Activated naive CD4-positive, alpha-beta T cell treated with Interleukin-2 at 50 U/mL for 16 hours (primary cell): ENCODE results near the gene MEX3C.
A peak's percentile ranks its signal among the peaks of the same experiment; 100 is the strongest.

Source experiments
- DNase-seq: peaks from one replicate; pipeline ENCODE4 v3.0.0-alpha.2; 2020

The MEX3C gene

GRCh38 chr18:51197661-51198424 is at the start of gene MEX3C:
Gene MEX3C, minus strand, starts transcription at chr18:51197681. Its CDS starts 361 bp downstream, at chr18:51197320.
- peak; percentile 100 for DNase-seq

GRCh38 chr18:51241226-51241625 is 43.7 kb upstream of the MEX3C start:
- no peak for DNase-seq

GRCh38 chr18:51236225-51236624 is 38.7 kb upstream of the MEX3C start:
- DNase-seq, result no peak

GRCh38 chr18:51235009-51235789 is 37.7 kb upstream of the MEX3C start:
- DNase-seq, result peak; percentile 4

- DNase-seq, result no peak
Measured at GRCh38 chr18:51234117-51235008, 36.9 kb upstream of the MEX3C start.

- DNase-seq, result no peak
Measured at GRCh38 chr18:51229328-51229727, 31.8 kb upstream of the MEX3C start.

- DNase-seq, result no peak
Measured at GRCh38 chr18:51227660-51228059, 30.2 kb upstream of the MEX3C start.

- DNase-seq, result no peak
Measured at GRCh38 chr18:51226587-51227350, 29.3 kb upstream of the MEX3C start.

- DNase-seq, result no peak
Measured at GRCh38 chr18:51226068-51226467, 28.6 kb upstream of the MEX3C start.

- DNase-seq, result no peak
Measured at GRCh38 chr18:51212606-51213005, 15.1 kb upstream of the MEX3C start.

- DNase-seq, result peak; percentile 41
Measured at GRCh38 chr18:51211552-51211951, 14.1 kb upstream of the MEX3C start.

GRCh38 chr18:51196811-51197660 is 445 bp downstream of the MEX3C start:
- peak; percentile 43 for DNase-seq

- DNase-seq, result peak; percentile 60
Measured at GRCh38 chr18:51196118-51196810, 1.2 kb downstream of the MEX3C start.

- DNase-seq, result peak; percentile 30
Measured at GRCh38 chr18:51195451-51196117, 1.9 kb downstream of the MEX3C start.

GRCh38 chr18:51195086-51195450 is 2.4 kb downstream of the MEX3C start:
- DNase-seq, result no peak

- no peak for DNase-seq
Measured at GRCh38 chr18:51194604-51195003, 2.9 kb downstream of the MEX3C start.

GRCh38 chr18:51193621-51194287 is 3.7 kb downstream of the MEX3C start:
- no peak for DNase-seq

GRCh38 chr18:51192696-51193095 is 4.8 kb downstream of the MEX3C start:
- DNase-seq, result no peak

GRCh38 chr18:51192026-51192425 is 5.5 kb downstream of the MEX3C start:
- no peak for DNase-seq
